K562 (cell line): ENCODE results near the gene PIEZO2. TPM values are rescaled to one million over a fixed set of nuclear protein-coding genes. Genes with fewer than 3 reads are reported as not detected.

Experiments used
- ATAC-seq: fragments of 200-7000 bp; cut with Tn5 transposase; 3 replicates; pipeline ENCODE4 v1.9.1; 2020; ENCODE audit warnings: moderate library complexity
- BruUV-seq: library from RNA; stranded (reverse); fragments of 400-500 nt; replicated peaks from 2 replicates; lab custom pipeline; 2021; lab: Mats Ljungman, UMichigan
- CTCF ChIA-PET: fragments of 300-600 bp; formaldehyde crosslinking; extraction: SDS; loops from one replicate; lab custom pipeline; 2021; ENCODE audit warnings: low intra/inter-chr PET ratio; lab: Yijun Ruan, JAX
- POLR2A ChIA-PET: fragments of 300-600, 350-650 bp; sonication (Branson Sonifier 250); formaldehyde crosslinking; extraction: SDS; loops from one replicate; lab custom pipeline; 2021; ENCODE audit warnings: antibody characterized with exemption, inconsistent platforms; lab: Yijun Ruan, JAX
- DNase-seq, 4 experiments: peaks; one replicate each; pipeline versions ENCODE4 v3.0.0 to v3.0.0-alpha.2; 2011 to 2018; ENCODE audit warnings: low spot score in 3 of 4, mixed read lengths in 3 of 4; ENCODE audit errors: extremely low read depth in 1 of 4
- FAIRE-seq: peaks from 2 replicates; lab custom pipeline; 2011; peaks lifted over from hg19 to GRCh38; lab: Jason Lieb, UNC
- H2AFZ ChIP-seq: 2 replicates; pipeline ENCODE4 v1.6.0; 2011; ENCODE audit warnings: low read depth, low read length, control low read depth, inconsistent platforms
- H3K27ac ChIP-seq: fragments of 200-600 bp; 3 replicates; pipeline ENCODE4 v1.8.0; 2011; ENCODE audit warnings: low read depth, mild to moderate bottlenecking, control low read depth, inconsistent platforms, low read length, moderate library complexity, mixed read lengths; ENCODE audit errors: extremely low read depth
- H3K27me3 ChIP-seq, 2 experiments: fragments of 300-600 bp in 1 of 2; 2 replicates in 1 of 2; 3 replicates in 1 of 2; pipeline versions ENCODE4 v1.6.0 to v1.8.0; 2011; ENCODE audit warnings: inconsistent platforms in 2 of 2, low read length in 2 of 2, mild to moderate bottlenecking in 1 of 2, mixed read lengths in 1 of 2, moderate library complexity in 1 of 2; ENCODE audit not compliant: control insufficient read depth in 2 of 2, insufficient read depth in 2 of 2
- H3K36me3 ChIP-seq: fragments of 300-600 bp; 3 replicates; pipeline ENCODE4 v1.8.0; 2011; ENCODE audit warnings: mild to moderate bottlenecking, low read length, inconsistent platforms; ENCODE audit not compliant: control insufficient read depth, insufficient read depth
- H3K4me1 ChIP-seq, 2 experiments: fragments of 200-600 bp in 1 of 2; replicated peaks in 1 of 2; 2 replicates in 1 of 2; 3 replicates in 1 of 2; pipeline versions ENCODE4 v1.5.1 to v1.8.0; 2011; ENCODE audit warnings: inconsistent platforms in 2 of 2, low read length in 2 of 2, mild to moderate bottlenecking in 1 of 2, mixed read lengths in 1 of 2, moderate library complexity in 1 of 2; ENCODE audit not compliant: control insufficient read depth in 2 of 2, insufficient read depth in 2 of 2
- H3K4me2 ChIP-seq: 2 replicates; pipeline ENCODE4 v1.6.1; 2011; ENCODE audit warnings: low read length, control low read depth, inconsistent platforms, mixed read lengths; ENCODE audit not compliant: insufficient read depth
- H3K4me3 ChIP-seq: fragments of 200-600 bp; sonication (generic), shearing (Covaris generic); 2 replicates; pipeline ENCODE4 v1.5.1; 2016; ENCODE audit warnings: control low read depth, inconsistent platforms
- H3K79me2 ChIP-seq: fragments of 200-600 bp; 3 replicates; pipeline ENCODE4 v1.8.0; 2011; ENCODE audit warnings: low read length, inconsistent platforms; ENCODE audit not compliant: control insufficient read depth, insufficient read depth
- H3K9ac ChIP-seq, 2 experiments: 2 replicates each; pipeline versions ENCODE4 v1.6.0 to v1.6.1; 2011; ENCODE audit warnings: low read depth in 2 of 2, low read length in 2 of 2, control low read depth in 1 of 2, inconsistent platforms in 1 of 2, mild to moderate bottlenecking in 1 of 2, mixed read lengths in 1 of 2; ENCODE audit not compliant: insufficient read depth in 1 of 2
- H3K9me1 ChIP-seq: one replicate; pipeline ENCODE4 v1.6.0; 2011; ENCODE audit warnings: inconsistent platforms, mild to moderate bottlenecking, low read length, moderate library complexity; ENCODE audit not compliant: control insufficient read depth, insufficient read depth
- H3K9me3 ChIP-seq: replicated peaks from 2 replicates; pipeline ENCODE4 v1.5.1; 2011; ENCODE audit warnings: low read depth, low read length, inconsistent platforms; ENCODE audit not compliant: control insufficient read depth, insufficient read depth
- H4K20me1 ChIP-seq: replicated peaks from 2 replicates; pipeline ENCODE4 v1.6.1; 2011; ENCODE audit warnings: low read length, inconsistent platforms, mixed read lengths; ENCODE audit not compliant: control insufficient read depth, insufficient read depth
- HIVEP1 ChIP-seq: fragments of 250-450 bp; sonication (Bioruptor Pico); IDR thresholded peaks from 2 replicates; pipeline ENCODE4 v1.4.0; 2020; ENCODE audit warnings: mild to moderate bottlenecking
- HOXB6 ChIP-seq: fragments of 250-450 bp; sonication (Bioruptor Pico); IDR thresholded peaks from 2 replicates; pipeline ENCODE4 v1.5.1; 2022; ENCODE audit warnings: mild to moderate bottlenecking, borderline replicate concordance
- NCOR1 ChIP-seq: fragments of 450-650 bp; IDR thresholded peaks from 2 replicates; pipeline ENCODE4 v1.6.1; 2016; ENCODE audit warnings: mild to moderate bottlenecking, moderate library complexity
- PHTF2 ChIP-seq: fragments of 250-450 bp; sonication (Bioruptor Pico); IDR thresholded peaks from 2 replicates; pipeline ENCODE4 v1.5.0; 2021; ENCODE audit warnings: mild to moderate bottlenecking
- SUPT5H ChIP-seq: fragments of 450-650 bp; IDR thresholded peaks from 2 replicates; pipeline ENCODE4 v1.6.1; 2016
- ZBTB40 ChIP-seq, 2 experiments: fragments of 450-650 bp in 1 of 2; sonication (generic) in 1 of 2; formaldehyde crosslinking in 1 of 2; IDR thresholded peaks; 2 replicates each; pipeline versions ENCODE4 v1.7.1 to v1.9.0; 2016 to 2022; ENCODE audit warnings: inconsistent platforms in 1 of 2, mild to moderate bottlenecking in 1 of 2, missing genetic modification reagents in 1 of 2
- ZNF23 ChIP-seq: fragments of 250-450 bp; sonication (Bioruptor Pico); IDR thresholded peaks from 2 replicates; pipeline ENCODE4 v1.4.0; 2020; ENCODE audit warnings: mild to moderate bottlenecking
- ZSCAN32 ChIP-seq: fragments of 450-650 bp; formaldehyde crosslinking; IDR thresholded peaks from 2 replicates; pipeline ENCODE4 v1.4.0; 2020; ENCODE audit warnings: mild to moderate bottlenecking, moderate library complexity
- WGBS: fragments of 100-300 bp; shearing (Covaris generic); methylation state at CpG from one replicate; pipeline ENCODE4 v1.1.6; 2016; ENCODE audit warnings: low coverage, mixed read lengths; ENCODE audit not compliant: insufficient coverage; ENCODE audit errors: missing lambda C conversion rate; 5-methylcytosine and 5-hydroxymethylcytosine counted together
- in situ Hi-C: fragments of 300-500 bp; cut with MboI; formaldehyde crosslinking; loops from 4 replicates; pipeline ENCODE4 v1.15.0; 2018; ENCODE audit warnings: inconsistent platforms, mixed read lengths
- intact Hi-C: fragments of 100-400 bp; cut with micrococcal nuclease; formaldehyde crosslinking; loops from 2 replicates; pipeline ENCODE4 v1.14.2; 2022
- polyA plus RNA-seq, 8 experiments: library from polyadenylated mRNA; depleted of rRNA in 4 of 8; stranded (reverse) in 5 of 8; unstranded in 3 of 8; fragments of >200 nt; fragmentation: Nextera tagmentation in 2 of 8; fragmentation: Illumina TruSeq in 1 of 8; extraction: Ambion mirVana in 2 of 8; extraction: Trizol in 1 of 8; gene quantifications; 2 replicates each; pipeline versions ENCODE4 v1.2.1 to v1.2.3, GENCODE V29; 2011 to 2014; ENCODE audit warnings: inconsistent platforms in 1 of 8, missing spikeins in 1 of 8
- total RNA-seq, 7 experiments: library from RNA; depleted of rRNA in 6 of 7; stranded (reverse); fragments of >200 nt in 6 of 7; fragmentation: Illumina TruSeq in 2 of 7; extraction: Trizol in 2 of 7; gene quantifications; 2 replicates each; pipeline versions ENCODE4 v1.2.1 to v1.2.3, GENCODE V29; 2011 to 2021; ENCODE audit warnings: low replicate concordance in 1 of 7

PIEZO2 gene
- total and polyA plus RNA-seq, 9 of the 15 experiments (the other 6 are each of a cell fraction or from before 2014, with no cell fraction given), result 0.54 to 4.1 (median 2.0) TPM

GRCh38 chr18:11047156-11047555, 102.2 kb downstream of the PIEZO2 start:
- Histone ChIP-seq H3K27me3 (no peaks in the 10 kb centered on the region; a peak in 1 of 5 replicates), H3K27ac (no peak overlapping the region), H4K20me1 (no peaks in the 10 kb centered on the region; the same call in 1 of the 2 replicates), H3K9ac (no peak overlapping the region), H3K9me1 (no peaks in the 10 kb centered on the region), H3K79me2 (no peaks in the 10 kb centered on the region), H3K4me2 (no peak overlapping the region), H3K4me1 (no peaks in the 10 kb centered on the region), H2AFZ (no peak overlapping the region), H3K4me3 (no peak overlapping the region), H3K36me3 (no peaks in the 10 kb centered on the region), H3K9me3 (no peaks in the 10 kb centered on the region)
- intact Hi-C loops, result no loop called here
- FAIRE-seq (no peak), ATAC-seq (no peak), DNase-seq (no peak)
- ChIA-PET POLR2A (no interaction called here), CTCF (no interaction called here)
- no peak for TF ChIP-seq NCOR1
- 5% methylated on average over 7 of the region's 7 CpGs for WGBS
- no TSS peak for BruUV-seq
- in situ Hi-C loops, result no loop called here

GRCh38 chr18:11046140-11046539, 103.2 kb downstream of the PIEZO2 start:
- 0% methylated on average over 2 of the region's 2 CpGs for WGBS
- Histone ChIP-seq H3K9me1 (no peaks in the 10 kb centered on the region), H3K79me2 (no peaks in the 10 kb centered on the region), H3K27me3 (no peaks in the 10 kb centered on the region; a peak in 1 of 5 replicates), H3K9me3 (no peaks in the 10 kb centered on the region), H3K4me2 (no peak overlapping the region), H3K9ac (no peak overlapping the region), H3K36me3 (no peaks in the 10 kb centered on the region), H4K20me1 (no peaks in the 10 kb centered on the region; the same call in none of the 2 replicates), H3K27ac (no peak overlapping the region), H3K4me1 (no peaks in the 10 kb centered on the region), H2AFZ (no peak overlapping the region), H3K4me3 (no peak overlapping the region)
- FAIRE-seq, result no peak
- BruUV-seq, result no TSS peak
- CTCF ChIA-PET, result no interaction called here
- POLR2A ChIA-PET, result interaction anchor here (0.6 kb wide), 1 partner anchor 502 kb away, joined by 3 read pairs; no protein-coding TSS in a partner anchor
- ATAC-seq, result no peak
- DNase-seq, result no peak
- intact Hi-C loops, result no loop called here
- in situ Hi-C loops, result no loop called here
- no peak for TF ChIP-seq HOXB6
- no peak for TF ChIP-seq ZNF23
- no peak for TF ChIP-seq SUPT5H
- TF ChIP-seq PHTF2 (CRISPR knock-in tag), result no peak
- no peak for TF ChIP-seq ZBTB40 (IDR thresholded peaks at IDR 0.05)
- no peak for TF ChIP-seq ZBTB40 (CRISPR knock-in tag; IDR thresholded peaks at IDR 0.05)
- TF ChIP-seq ZSCAN32 (CRISPR knock-in tag), result no peak
- TF ChIP-seq HIVEP1, result no peak
